GM12878 (cell line): ENCODE measurements around the gene ANP32D. TPM values are rescaled to one million over a fixed set of nuclear protein-coding genes. Genes with fewer than 3 reads are reported as not detected.
A peak's percentile ranks its signal among the peaks of the same experiment; 100 is the strongest.

ENCODE experiments used
- ATAC-seq: fragments of 200-7000 bp; cut with Tn5 transposase; 3 replicates; pipeline ENCODE4 v1.9.1; 2020; ENCODE audit warnings: mild to moderate bottlenecking, moderate library complexity
- BruUV-seq: library from RNA; stranded (reverse); fragments of 400-500 nt; replicated peaks from 2 replicates; lab custom pipeline; 2021; lab: Mats Ljungman, UMichigan
- CTCF ChIA-PET: fragments of 300-600 bp; sonication (Branson Sonifier 250); formaldehyde crosslinking; extraction: SDS; loops from one replicate; lab custom pipeline; 2021; ENCODE audit warnings: inconsistent platforms; lab: Yijun Ruan, JAX
- POLR2A ChIA-PET: fragments of 350-600 bp; formaldehyde crosslinking; extraction: SDS; loops from one replicate; lab custom pipeline; 2021; ENCODE audit warnings: inconsistent platforms; lab: Charles Lee
- RAD21 ChIA-PET: fragments of 300-600 bp; sonication (Branson Sonifier 250); formaldehyde crosslinking; loops from one replicate; lab custom pipeline; 2023; ENCODE audit warnings: antibody characterized with exemption; ENCODE audit not compliant: unreplicated experiment; lab: Charles Lee
- SMC1A ChIA-PET: fragments of 300-600 bp; sonication (Branson Sonifier 250); formaldehyde crosslinking; loops from one replicate; lab custom pipeline; 2023; ENCODE audit not compliant: unreplicated experiment, uncharacterized antibody; lab: Charles Lee
- DNase-seq: peaks from one replicate; pipeline ENCODE4 v3.0.0-alpha.2; 2011; ENCODE audit warnings: low read depth, low spot score
- FAIRE-seq: peaks from 3 replicates; lab custom pipeline; 2011; peaks lifted over from hg19 to GRCh38; lab: Jason Lieb, UNC
- H2AFZ ChIP-seq: 2 replicates; pipeline ENCODE4 v1.6.0; 2011; ENCODE audit warnings: low read depth, low read length, control low read depth; ENCODE audit not compliant: control insufficient read depth
- H3K27ac ChIP-seq: 2 replicates; pipeline ENCODE4 v1.5.1; 2011; ENCODE audit warnings: control low read depth; ENCODE audit not compliant: control insufficient read depth, insufficient read depth
- H3K27me3 ChIP-seq, 2 experiments: replicated peaks in 1 of 2; 2 replicates each; pipeline versions ENCODE4 v1.6.0 to v1.6.1; 2011; ENCODE audit warnings: low read length in 1 of 2; ENCODE audit not compliant: control insufficient read depth in 2 of 2, insufficient read depth in 2 of 2
- H3K36me3 ChIP-seq, 2 experiments: 2 replicates each; pipeline ENCODE4 v1.5.1; 2011; ENCODE audit warnings: low read length in 1 of 2; ENCODE audit not compliant: control insufficient read depth in 2 of 2, insufficient read depth in 2 of 2
- H3K4me1 ChIP-seq: 2 replicates; pipeline ENCODE4 v1.6.1; 2011; ENCODE audit warnings: mild to moderate bottlenecking, low read length, moderate library complexity, mixed read lengths; ENCODE audit not compliant: control insufficient read depth, insufficient read depth
- H3K4me2 ChIP-seq: 2 replicates; pipeline ENCODE4 v1.6.0; 2011; ENCODE audit warnings: control low read depth; ENCODE audit not compliant: control insufficient read depth, insufficient read depth
- H3K4me3 ChIP-seq: fragments of 200-600 bp; sonication (generic); 2 replicates; pipeline ENCODE4 v1.5.1; 2016
- H3K79me2 ChIP-seq: 2 replicates; pipeline ENCODE4 v1.6.0; 2011; ENCODE audit warnings: low read length; ENCODE audit not compliant: control insufficient read depth, insufficient read depth
- H3K9ac ChIP-seq: 2 replicates; pipeline ENCODE4 v1.8.0; 2011; ENCODE audit warnings: low read length, control low read depth, mixed read lengths; ENCODE audit not compliant: control insufficient read depth, insufficient read depth
- H3K9me3 ChIP-seq: replicated peaks from 3 replicates; pipeline ENCODE4 v1.5.1; 2011; ENCODE audit warnings: mild to moderate bottlenecking, low read length; ENCODE audit not compliant: control insufficient read depth, insufficient read depth
- H4K20me1 ChIP-seq: 2 replicates; pipeline ENCODE4 v1.6.0; 2011; ENCODE audit not compliant: control insufficient read depth, insufficient read depth
- BCL3 ChIP-seq: IDR thresholded peaks from 2 replicates; pipeline ENCODE4 v1.6.1; 2011; ENCODE audit warnings: borderline replicate concordance, low read depth, mild to moderate bottlenecking, moderate library complexity, low read length; ENCODE audit not compliant: insufficient read depth, poor library complexity, severe bottlenecking
- CEBPB ChIP-seq, 2 experiments: fragments of 150-350 bp in 1 of 2; IDR thresholded peaks; 2 replicates each; pipeline ENCODE4 v1.6.1; 2012 to 2014; ENCODE audit warnings: low read depth in 2 of 2, low read length in 2 of 2, borderline replicate concordance in 1 of 2, inconsistent platforms in 1 of 2
- CREM ChIP-seq: IDR thresholded peaks from 2 replicates; pipeline ENCODE4 v1.6.1; 2014; ENCODE audit warnings: antibody characterized with exemption, low read depth
- EED ChIP-seq: sonication (generic); IDR thresholded peaks from 2 replicates; pipeline ENCODE4 v1.6.1; 2016; ENCODE audit warnings: antibody characterized with exemption, low read depth
- HDGF ChIP-seq: fragments of 450-650 bp; IDR thresholded peaks from 2 replicates; pipeline ENCODE4 v1.6.1; 2016; ENCODE audit warnings: antibody characterized with exemption
- KAT2A ChIP-seq: conservative IDR thresholded peaks from 2 replicates; pipeline ENCODE4 v1.6.1; 2011; ENCODE audit warnings: low read depth, low read length; ENCODE audit not compliant: control insufficient read depth
- NR2C2 ChIP-seq: IDR thresholded peaks from 2 replicates; pipeline ENCODE4 v1.6.1; 2011; ENCODE audit warnings: borderline replicate concordance, low read depth; ENCODE audit not compliant: control insufficient read depth, insufficient read length
- PBX3 ChIP-seq: IDR thresholded peaks from 2 replicates; pipeline ENCODE4 v1.6.1; 2011; ENCODE audit warnings: mild to moderate bottlenecking, low read depth, low read length, moderate library complexity; ENCODE audit not compliant: insufficient replicate concordance
- SREBF1 ChIP-seq: IDR thresholded peaks from 2 replicates; pipeline ENCODE4 v1.6.1; 2012; ENCODE audit warnings: mild to moderate bottlenecking, low read length
- STAT1 ChIP-seq: fragments of 450-650 bp; conservative IDR thresholded peaks from 2 replicates; pipeline ENCODE4 v1.6.1; 2014; ENCODE audit warnings: antibody characterized with exemption, mild to moderate bottlenecking
- TCF12 ChIP-seq: IDR thresholded peaks from 2 replicates; pipeline ENCODE4 v1.6.1; 2011; ENCODE audit warnings: low read depth, mild to moderate bottlenecking, low read length
- ZNF207 ChIP-seq: fragments of 450-650 bp; IDR thresholded peaks from 2 replicates; pipeline ENCODE4 v1.6.1; 2014; ENCODE audit warnings: antibody characterized with exemption, mild to moderate bottlenecking, borderline replicate concordance
- WGBS: methylation state at CpG from one replicate; pipeline ENCODE4 v1.1.6; 2016; ENCODE audit warnings: low lambda C conversion rate; ENCODE audit not compliant: insufficient replicate concordance, insufficient coverage; ENCODE audit errors: missing lambda C conversion rate; 5-methylcytosine and 5-hydroxymethylcytosine counted together
- in situ Hi-C: fragments of 300-500 bp; cut with MboI; formaldehyde crosslinking; loops from 9 replicates; pipeline ENCODE4 v1.14.3; 2018; ENCODE audit warnings: mixed read lengths
- intact Hi-C: fragments of 100-400 bp; cut with micrococcal nuclease; formaldehyde crosslinking; loops from one replicate; pipeline ENCODE4 v1.14.2; 2022; ENCODE audit not compliant: unreplicated experiment
- polyA plus RNA-seq, 11 experiments: library from polyadenylated mRNA; depleted of rRNA in 4 of 11; unstranded in 6 of 11; stranded (reverse) in 5 of 11; fragments of >200 nt; fragmentation: Nextera tagmentation in 4 of 11; fragmentation: Illumina TruSeq in 1 of 11; extraction: Ambion mirVana in 4 of 11; extraction: Trizol in 1 of 11; gene quantifications; 1 replicate in 1 of 11; 2 replicates in 10 of 11; pipeline versions ENCODE4 v1.2.1 to v1.2.3, GENCODE V29; 2011 to 2016; ENCODE audit warnings: inconsistent platforms in 2 of 11, missing spikeins in 2 of 11, low read depth in 1 of 11
- total RNA-seq, 4 experiments: library from RNA; depleted of rRNA in 3 of 4; stranded (reverse); fragments of >200 nt in 3 of 4; fragmentation: Illumina TruSeq in 1 of 4; extraction: Trizol in 1 of 4; gene quantifications; 2 replicates each; pipeline versions ENCODE4 v1.2.1 to v1.2.3, GENCODE V29; 2013 to 2021
- TF ChIP-seq, protein P1 (sequence below): fragments of 150-350 bp; IDR thresholded peaks from 2 replicates; pipeline ENCODE4 v1.6.1; 2014; ENCODE audit warnings: mild to moderate bottlenecking, low read depth, low read length

ANP32D gene
- total and polyA plus RNA-seq, 10 of the 15 experiments (the other 5 are each of a cell fraction or from before 2014, with no cell fraction given) = not detected

GRCh38 chr12:48510111-48510510 lies 37.8 kb downstream of the ANP32D start (continued):
- TF ChIP-seq, protein P1, sequence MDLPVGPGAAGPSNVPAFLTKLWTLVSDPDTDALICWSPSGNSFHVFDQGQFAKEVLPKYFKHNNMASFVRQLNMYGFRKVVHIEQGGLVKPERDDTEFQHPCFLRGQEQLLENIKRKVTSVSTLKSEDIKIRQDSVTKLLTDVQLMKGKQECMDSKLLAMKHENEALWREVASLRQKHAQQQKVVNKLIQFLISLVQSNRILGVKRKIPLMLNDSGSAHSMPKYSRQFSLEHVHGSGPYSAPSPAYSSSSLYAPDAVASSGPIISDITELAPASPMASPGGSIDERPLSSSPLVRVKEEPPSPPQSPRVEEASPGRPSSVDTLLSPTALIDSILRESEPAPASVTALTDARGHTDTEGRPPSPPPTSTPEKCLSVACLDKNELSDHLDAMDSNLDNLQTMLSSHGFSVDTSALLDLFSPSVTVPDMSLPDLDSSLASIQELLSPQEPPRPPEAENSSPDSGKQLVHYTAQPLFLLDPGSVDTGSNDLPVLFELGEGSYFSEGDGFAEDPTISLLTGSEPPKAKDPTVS = no peak
- TF ChIP-seq CEBPB (IDR thresholded peaks at IDR 0.05; ENCODE audit: borderline replicate concordance in 1 of 2, low read depth in 2 of 2, low read length in 2 of 2) (no peak), NR2C2 (no peak), EED (no peak)

- in situ Hi-C loops = no loop called here
- intact Hi-C loops = loop anchor here (2.0 kb wide), 1 partner anchor 28 kb away; no protein-coding TSS in a partner anchor
- DNase-seq = peak; percentile 38
- WGBS = 0% methylated on average over 2 of the region's 2 CpGs
- H3K27me3 ChIP-seq = no peaks in the 10 kb centered on the region
- peak; percentile 7 for FAIRE-seq
- H3K36me3 ChIP-seq = no peaks in the 10 kb centered on the region
- H4K20me1 ChIP-seq = no peaks in the 10 kb centered on the region
- ChIA-PET CTCF (no interaction called here), POLR2A (no interaction called here), RAD21 (no interaction called here), SMC1A (interaction anchor here (1.0 kb wide), 1 partner anchor 23 kb away, joined by 9 read pairs; no protein-coding TSS in a partner anchor)
- H3K9ac ChIP-seq = no peak overlapping the region
- H2AFZ ChIP-seq = no peak overlapping the region
- BruUV-seq = no TSS peak
- no peak overlapping the region for H3K4me3 ChIP-seq
- H3K9me3 ChIP-seq = peaks cover 4% of the 10 kb centered on the region; the same call in 2 of the 3 replicates
- peak; percentile 97 for ATAC-seq
- no peaks in the 10 kb centered on the region for H3K79me2 ChIP-seq
- no peak overlapping the region for H3K27ac ChIP-seq
- H3K4me2 ChIP-seq = peak overlapping the region; percentile 13; the same call in 1 of the 2 replicates
- H3K4me1 ChIP-seq = no peaks in the 10 kb centered on the region
- TF ChIP-seq, protein P1 = no peak
- TF ChIP-seq KAT2A = no peak
- TF ChIP-seq CREM = peak; percentile 55; the same call in 1 of the 2 replicates
- no peak for TF ChIP-seq ZNF207
- TF ChIP-seq HDGF = no peak
- TF ChIP-seq BCL3 = no peak
- no peak for TF ChIP-seq PBX3
- TF ChIP-seq TCF12 = peak; percentile 70; the same call in 1 of the 2 replicates
- TF ChIP-seq NR2C2 = no peak
- TF ChIP-seq STAT1 = no peak
- TF ChIP-seq SREBF1 = no peak
Measured at GRCh38 chr12:48512855-48513254, 40.5 kb downstream of the ANP32D start.
